ENCODE measurements around the gene ARFGAP3.

ARFGAP3 gene

DNA sequence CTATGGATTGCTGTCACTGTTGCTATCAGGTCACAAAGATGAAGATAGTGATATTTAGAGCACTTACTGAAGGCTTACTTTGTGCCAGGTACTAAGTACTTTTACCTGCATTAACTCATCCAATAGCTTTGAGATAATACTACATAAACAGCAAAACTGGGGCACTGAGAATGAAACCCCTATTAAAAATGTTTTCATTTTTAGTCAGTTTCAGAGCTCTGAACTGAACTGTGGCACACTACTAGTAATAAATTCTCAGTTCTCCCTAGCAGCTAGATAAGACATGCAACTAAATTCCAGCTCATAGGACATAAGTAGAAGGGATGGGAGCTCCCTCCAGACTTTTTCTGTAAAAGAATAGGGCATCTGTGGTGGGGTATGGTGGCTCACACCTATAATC, 24.0 kb downstream of the ARFGAP3 start:
- no peak overlapping the region for H3K4me3 ChIP-seq (ENCODE audit: low read length)
- H3K4me2 ChIP-seq (ENCODE audit: low read length), result no peak overlapping the region
- H3F3A ChIP-seq (ENCODE audit: control insufficient read depth, insufficient read depth), result no peaks in the 10 kb centered on the region
- no peaks in the 10 kb centered on the region for H3K27me3 ChIP-seq (ENCODE audit: control insufficient read depth, low read length)
- H3K36me3 ChIP-seq (ENCODE audit: control insufficient read depth, low read length), result no peaks in the 10 kb centered on the region; the same call in 1 of the 2 replicates
- no peaks in the 10 kb centered on the region for H4K20me1 ChIP-seq (ENCODE audit: control insufficient read depth, insufficient read depth, low read depth, low read length)
- H3K4me1 ChIP-seq (ENCODE audit: control insufficient read depth, low read length), result no peaks in the 10 kb centered on the region
- no peaks in the 10 kb centered on the region for H3K9me3 ChIP-seq (ENCODE audit: control insufficient read depth, insufficient read depth, low read length)
- H3K9me2 ChIP-seq (replicated peaks; ENCODE audit: control insufficient read depth, low read length), result no peaks in the 10 kb centered on the region
- TF ChIP-seq, protein P1, sequence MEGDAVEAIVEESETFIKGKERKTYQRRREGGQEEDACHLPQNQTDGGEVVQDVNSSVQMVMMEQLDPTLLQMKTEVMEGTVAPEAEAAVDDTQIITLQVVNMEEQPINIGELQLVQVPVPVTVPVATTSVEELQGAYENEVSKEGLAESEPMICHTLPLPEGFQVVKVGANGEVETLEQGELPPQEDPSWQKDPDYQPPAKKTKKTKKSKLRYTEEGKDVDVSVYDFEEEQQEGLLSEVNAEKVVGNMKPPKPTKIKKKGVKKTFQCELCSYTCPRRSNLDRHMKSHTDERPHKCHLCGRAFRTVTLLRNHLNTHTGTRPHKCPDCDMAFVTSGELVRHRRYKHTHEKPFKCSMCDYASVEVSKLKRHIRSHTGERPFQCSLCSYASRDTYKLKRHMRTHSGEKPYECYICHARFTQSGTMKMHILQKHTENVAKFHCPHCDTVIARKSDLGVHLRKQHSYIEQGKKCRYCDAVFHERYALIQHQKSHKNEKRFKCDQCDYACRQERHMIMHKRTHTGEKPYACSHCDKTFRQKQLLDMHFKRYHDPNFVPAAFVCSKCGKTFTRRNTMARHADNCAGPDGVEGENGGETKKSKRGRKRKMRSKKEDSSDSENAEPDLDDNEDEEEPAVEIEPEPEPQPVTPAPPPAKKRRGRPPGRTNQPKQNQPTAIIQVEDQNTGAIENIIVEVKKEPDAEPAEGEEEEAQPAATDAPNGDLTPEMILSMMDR (IDR thresholded peaks at IDR 0.05; ENCODE audit: low read depth, low read length, poor library complexity, severe bottlenecking), result no peak
- TF ChIP-seq EZH2phosphoT487 (IDR thresholded peaks at IDR 0.05; ENCODE audit: borderline replicate concordance, low read length), result no peak
- no peak overlapping the region for H3K27ac ChIP-seq (ENCODE audit: low read depth, low read length)
- no peaks in the 10 kb centered on the region for H3K79me2 ChIP-seq (ENCODE audit: control insufficient read depth, low read length)

DNA sequence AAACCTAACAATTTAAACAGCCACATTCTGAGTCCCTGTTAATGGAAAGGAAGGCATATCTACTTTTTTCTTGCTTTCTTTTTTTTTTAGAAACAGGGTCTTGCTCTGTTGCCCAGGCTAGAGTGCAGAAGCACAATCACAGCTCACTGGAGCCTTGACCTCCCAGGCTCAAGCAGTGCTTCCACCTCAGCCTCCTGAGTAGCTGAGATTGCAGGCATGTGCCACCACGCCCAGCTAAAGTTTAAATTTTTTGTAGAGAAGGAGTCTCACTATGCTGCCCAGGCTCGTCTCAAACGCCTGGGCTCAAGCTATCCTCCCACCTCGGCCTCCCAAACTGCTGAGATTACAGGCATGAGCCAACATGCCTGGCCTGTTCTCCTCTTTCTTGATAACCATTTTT, 25.4 kb downstream of the ARFGAP3 start:
- Histone ChIP-seq H3K9me3 (ENCODE audit: control insufficient read depth, insufficient read depth, low read length) (no peaks in the 10 kb centered on the region), H3K9me2 (replicated peaks; ENCODE audit: control insufficient read depth, low read length) (no peaks in the 10 kb centered on the region), H3K4me3 (ENCODE audit: low read length) (no peak overlapping the region), H3K4me1 (ENCODE audit: control insufficient read depth, low read length) (no peaks in the 10 kb centered on the region), H3F3A (ENCODE audit: control insufficient read depth, insufficient read depth) (no peaks in the 10 kb centered on the region), H3K27me3 (ENCODE audit: control insufficient read depth, low read length) (no peaks in the 10 kb centered on the region), H3K79me2 (ENCODE audit: control insufficient read depth, low read length) (no peaks in the 10 kb centered on the region), H3K36me3 (ENCODE audit: control insufficient read depth, low read length) (no peaks in the 10 kb centered on the region; the same call in 1 of the 2 replicates), H3K4me2 (ENCODE audit: low read length) (no peak overlapping the region), H3K27ac (ENCODE audit: low read depth, low read length) (no peak overlapping the region), H4K20me1 (ENCODE audit: control insufficient read depth, insufficient read depth, low read depth, low read length) (no peaks in the 10 kb centered on the region)
- no peak for TF ChIP-seq EZH2phosphoT487 (IDR thresholded peaks at IDR 0.05; ENCODE audit: borderline replicate concordance, low read length)
- TF ChIP-seq, protein P1 (IDR thresholded peaks at IDR 0.05; ENCODE audit: low read depth, low read length, poor library complexity, severe bottlenecking), result no peak

DNA sequence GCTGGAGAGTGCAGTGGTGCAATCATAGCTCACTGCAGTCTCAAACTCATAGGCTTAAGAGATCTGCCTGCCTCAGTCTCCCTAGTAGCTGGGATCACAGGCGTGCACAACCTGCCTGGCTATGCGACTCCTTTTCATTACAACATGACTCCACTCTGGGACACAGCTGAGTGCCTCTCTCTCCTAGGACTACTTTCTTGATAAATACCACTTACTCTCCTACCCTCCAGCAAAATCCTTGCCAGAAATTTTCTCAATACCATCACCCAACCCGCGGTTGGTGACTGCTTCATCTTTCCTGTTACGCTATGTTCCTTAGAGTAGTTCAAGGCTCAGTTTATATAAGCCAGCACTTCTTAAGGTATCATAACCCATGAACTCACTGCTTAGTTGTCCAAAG, 26.9 kb downstream of the ARFGAP3 start:
- Histone ChIP-seq H3K4me2 (ENCODE audit: low read length) (no peak overlapping the region), H3K4me3 (ENCODE audit: low read length) (no peak overlapping the region), H4K20me1 (ENCODE audit: control insufficient read depth, insufficient read depth, low read depth, low read length) (no peaks in the 10 kb centered on the region), H3K36me3 (ENCODE audit: control insufficient read depth, low read length) (no peaks in the 10 kb centered on the region; the same call in 1 of the 2 replicates), H3K27ac (ENCODE audit: low read depth, low read length) (no peak overlapping the region), H3F3A (ENCODE audit: control insufficient read depth, insufficient read depth) (no peaks in the 10 kb centered on the region), H3K9me3 (ENCODE audit: control insufficient read depth, insufficient read depth, low read length) (no peaks in the 10 kb centered on the region), H3K4me1 (ENCODE audit: control insufficient read depth, low read length) (no peaks in the 10 kb centered on the region), H3K9me2 (replicated peaks; ENCODE audit: control insufficient read depth, low read length) (no peaks in the 10 kb centered on the region), H3K79me2 (ENCODE audit: control insufficient read depth, low read length) (no peaks in the 10 kb centered on the region), H3K27me3 (ENCODE audit: control insufficient read depth, low read length) (no peaks in the 10 kb centered on the region)
- TF ChIP-seq EZH2phosphoT487 (IDR thresholded peaks at IDR 0.05; ENCODE audit: borderline replicate concordance, low read length), result no peak
- TF ChIP-seq, protein P1 (IDR thresholded peaks at IDR 0.05; ENCODE audit: low read depth, low read length, poor library complexity, severe bottlenecking), result no peak
